ENCODE data around the gene EXPH5.

- TF ChIP-seq, protein P1, sequence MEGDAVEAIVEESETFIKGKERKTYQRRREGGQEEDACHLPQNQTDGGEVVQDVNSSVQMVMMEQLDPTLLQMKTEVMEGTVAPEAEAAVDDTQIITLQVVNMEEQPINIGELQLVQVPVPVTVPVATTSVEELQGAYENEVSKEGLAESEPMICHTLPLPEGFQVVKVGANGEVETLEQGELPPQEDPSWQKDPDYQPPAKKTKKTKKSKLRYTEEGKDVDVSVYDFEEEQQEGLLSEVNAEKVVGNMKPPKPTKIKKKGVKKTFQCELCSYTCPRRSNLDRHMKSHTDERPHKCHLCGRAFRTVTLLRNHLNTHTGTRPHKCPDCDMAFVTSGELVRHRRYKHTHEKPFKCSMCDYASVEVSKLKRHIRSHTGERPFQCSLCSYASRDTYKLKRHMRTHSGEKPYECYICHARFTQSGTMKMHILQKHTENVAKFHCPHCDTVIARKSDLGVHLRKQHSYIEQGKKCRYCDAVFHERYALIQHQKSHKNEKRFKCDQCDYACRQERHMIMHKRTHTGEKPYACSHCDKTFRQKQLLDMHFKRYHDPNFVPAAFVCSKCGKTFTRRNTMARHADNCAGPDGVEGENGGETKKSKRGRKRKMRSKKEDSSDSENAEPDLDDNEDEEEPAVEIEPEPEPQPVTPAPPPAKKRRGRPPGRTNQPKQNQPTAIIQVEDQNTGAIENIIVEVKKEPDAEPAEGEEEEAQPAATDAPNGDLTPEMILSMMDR (conservative IDR thresholded peaks at IDR 0.05; ENCODE audit: low read depth, low read length): no peak
- TF ChIP-seq EZH2 (IDR thresholded peaks at IDR 0.05; ENCODE audit: low read length, unreplicated experiment): no peak
- no peak for TF ChIP-seq EZH2phosphoT487 (IDR thresholded peaks at IDR 0.05; ENCODE audit: borderline replicate concordance, low read length)
Measured at GRCh38 chr11:108500721-108501120, 92.8 kb downstream of the EXPH5 start.
